Effector memory CD4-positive, alpha-beta T cell (primary cell): ENCODE data around the gene HSPG2.
A peak's percentile ranks its signal among the peaks of the same experiment; 100 is the strongest.
"Not testable (repeated sequence)": the region's sequence is repeated elsewhere in the genome, so short reads cannot be mapped to it uniquely, and the experiment has no call there.

Experiments
- DNase-seq, 3 donors: peaks; one replicate each; pipeline ENCODE4 v3.0.0-alpha.2; 2020
- H3K27ac ChIP-seq: 2 replicates; pipeline ENCODE4 v1.7.0; 2013; ENCODE audit warnings: mild to moderate bottlenecking, low read length, moderate library complexity; ENCODE audit not compliant: insufficient read depth, poor library complexity, severe bottlenecking
- H3K27me3 ChIP-seq: replicated peaks from 2 replicates; pipeline ENCODE4 v1.7.0; 2013; ENCODE audit warnings: mild to moderate bottlenecking, low read length; ENCODE audit not compliant: insufficient read depth, control insufficient read depth, poor library complexity, severe bottlenecking
- H3K36me3 ChIP-seq: 2 replicates; pipeline ENCODE4 v1.7.0; 2013; ENCODE audit warnings: mild to moderate bottlenecking, low read length, moderate library complexity; ENCODE audit not compliant: control insufficient read depth, insufficient read depth
- H3K4me1 ChIP-seq: 2 replicates; pipeline ENCODE4 v1.7.0; 2013; ENCODE audit warnings: low read length, mild to moderate bottlenecking; ENCODE audit not compliant: control insufficient read depth, insufficient read depth, poor library complexity, severe bottlenecking
- H3K4me3 ChIP-seq: 2 replicates; pipeline ENCODE4 v1.7.0; 2013; ENCODE audit warnings: low read length, low read depth, mild to moderate bottlenecking; ENCODE audit not compliant: insufficient read depth, poor library complexity, severe bottlenecking
- H3K9me3 ChIP-seq: 2 replicates; pipeline ENCODE4 v1.7.0; 2013; ENCODE audit warnings: mild to moderate bottlenecking, low read length, moderate library complexity; ENCODE audit not compliant: control insufficient read depth

Gene HSPG2

DNA sequence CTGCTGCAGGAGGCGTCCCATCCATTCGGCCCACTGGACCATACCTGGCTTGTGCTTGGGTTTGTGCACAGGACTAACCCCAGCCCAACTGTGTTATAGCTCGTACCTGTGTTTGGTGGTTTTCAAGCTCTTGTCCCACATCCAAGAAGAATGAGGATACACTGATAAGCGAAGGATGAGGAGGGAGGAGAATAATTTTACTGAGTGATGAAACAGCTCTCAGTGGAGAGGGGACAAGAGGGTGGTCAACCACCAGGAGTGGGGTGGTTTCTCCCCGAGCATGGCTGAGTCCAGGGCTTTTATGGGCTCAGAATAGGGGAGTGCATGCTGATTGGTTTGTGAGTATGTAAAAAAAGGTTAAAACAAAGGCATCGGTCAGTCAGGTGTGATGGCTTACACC is 142.0 kb downstream of the HSPG2 start:
- Histone ChIP-seq H3K4me1 (no peaks in the 10 kb centered on the region), H3K27me3 (no peaks in the 10 kb centered on the region), H3K36me3 (no peaks in the 10 kb centered on the region), H3K27ac (no peak overlapping the region), H3K9me3 (no peaks in the 10 kb centered on the region), H3K4me3 (no peak overlapping the region)
- no peak for DNase-seq

DNA sequence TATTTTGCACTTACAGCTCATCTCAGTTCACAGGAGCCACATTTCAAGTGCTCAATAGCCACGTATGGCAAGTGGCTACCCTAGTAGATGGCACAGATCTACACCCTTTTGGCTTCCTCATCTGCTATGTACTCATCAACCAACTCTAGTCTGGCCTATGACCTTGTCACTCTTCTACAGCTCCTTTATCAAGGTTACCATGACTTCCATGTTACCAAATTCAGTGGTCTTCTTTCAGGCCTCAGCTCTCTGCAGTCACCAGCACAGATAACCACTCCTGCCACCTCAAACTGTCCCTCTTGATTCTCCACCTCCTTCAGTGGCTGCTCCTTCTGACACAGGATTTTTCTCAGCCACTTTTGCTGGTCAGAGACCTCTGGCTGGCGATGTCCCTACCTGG is 142.5 kb downstream of the HSPG2 start:
- no peak for DNase-seq
- Histone ChIP-seq H3K9me3 (no peaks in the 10 kb centered on the region), H3K4me1 (no peaks in the 10 kb centered on the region), H3K27me3 (no peaks in the 10 kb centered on the region), H3K4me3 (no peak overlapping the region), H3K36me3 (no peaks in the 10 kb centered on the region), H3K27ac (no peak overlapping the region)

DNA sequence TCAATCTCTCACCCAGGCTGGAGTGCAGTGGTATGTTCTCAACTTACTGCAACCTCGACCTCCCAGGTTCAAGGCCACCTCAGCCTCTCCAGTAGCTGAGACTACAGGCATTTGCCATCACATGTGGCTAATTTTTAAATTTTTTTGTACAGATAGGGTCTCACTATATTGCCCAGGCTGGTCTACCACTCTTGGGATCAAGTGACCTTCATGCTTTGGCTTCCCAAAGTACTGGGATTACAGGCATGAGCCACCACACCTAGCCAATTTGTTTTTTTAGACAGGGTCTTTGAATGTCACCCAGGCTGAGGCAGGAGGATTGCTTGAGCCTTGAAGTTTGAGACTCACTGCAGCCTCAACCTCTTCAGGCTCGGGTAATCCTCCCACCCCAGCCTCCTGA is 144.0 kb downstream of the HSPG2 start:
- Histone ChIP-seq H3K36me3 (no peaks in the 10 kb centered on the region), H3K9me3 (no peaks in the 10 kb centered on the region)
- no peak for DNase-seq

DNA sequence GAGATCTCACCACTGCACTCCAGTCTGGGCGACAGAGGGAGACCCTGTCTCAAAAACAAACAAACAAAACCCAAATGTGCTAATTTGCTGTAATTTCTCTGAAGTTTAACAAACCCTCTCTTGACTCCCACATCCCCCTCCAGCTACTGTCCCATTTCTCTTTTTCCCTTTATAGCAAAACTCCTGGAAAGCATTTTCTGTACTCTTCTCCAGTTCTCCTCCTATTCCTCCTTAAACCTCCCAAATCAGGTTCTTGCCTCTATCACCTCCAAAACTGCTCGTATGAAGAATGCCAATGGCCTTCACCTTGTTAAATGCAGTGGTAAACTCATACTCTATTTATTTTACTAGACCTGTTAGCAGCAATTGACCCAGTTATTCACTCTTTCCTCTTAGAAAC is 150.5 kb downstream of the HSPG2 start:
- no peaks in the 10 kb centered on the region for H3K36me3 ChIP-seq
- no peak overlapping the region for H3K4me3 ChIP-seq
- H3K4me1 ChIP-seq: peaks cover 5% of the 10 kb centered on the region
- no peak for DNase-seq
- no peaks in the 10 kb centered on the region for H3K27me3 ChIP-seq
- no peak overlapping the region for H3K27ac ChIP-seq
- H3K9me3 ChIP-seq: no peaks in the 10 kb centered on the region

More for the DNA sequence above, 144.0 kb downstream of the HSPG2 start:
- Histone ChIP-seq H3K4me1 (no peaks in the 10 kb centered on the region), H3K4me3 (no peak overlapping the region), H3K27me3 (no peaks in the 10 kb centered on the region), H3K27ac (no peak overlapping the region)

DNA sequence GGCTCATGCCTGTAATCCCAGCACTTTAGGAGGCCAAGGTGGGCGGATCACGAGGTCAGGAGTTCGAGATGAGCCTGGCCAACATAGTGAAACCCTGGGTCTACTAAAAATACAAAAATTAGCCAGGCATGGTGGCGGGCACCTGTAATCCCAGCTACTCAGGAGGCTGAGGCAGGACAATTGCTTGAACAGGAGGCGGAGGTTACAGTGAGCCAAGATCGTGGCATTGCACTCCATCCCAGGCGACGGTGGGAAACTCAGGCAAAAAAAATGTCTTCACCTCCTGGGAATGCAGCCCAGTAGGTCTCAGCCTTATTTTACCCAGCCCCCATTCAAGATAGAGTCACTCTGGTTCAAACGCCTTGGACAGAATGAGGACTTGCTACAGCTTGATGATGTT is 151.3 kb downstream of the HSPG2 start:
- H3K27me3 ChIP-seq, H3K4me3 ChIP-seq, H3K36me3 ChIP-seq, DNase-seq, H3K9me3 ChIP-seq, H3K27ac ChIP-seq: not testable (repeated sequence)
- H3K4me1 ChIP-seq: peaks cover 11% of the 10 kb centered on the region

DNA sequence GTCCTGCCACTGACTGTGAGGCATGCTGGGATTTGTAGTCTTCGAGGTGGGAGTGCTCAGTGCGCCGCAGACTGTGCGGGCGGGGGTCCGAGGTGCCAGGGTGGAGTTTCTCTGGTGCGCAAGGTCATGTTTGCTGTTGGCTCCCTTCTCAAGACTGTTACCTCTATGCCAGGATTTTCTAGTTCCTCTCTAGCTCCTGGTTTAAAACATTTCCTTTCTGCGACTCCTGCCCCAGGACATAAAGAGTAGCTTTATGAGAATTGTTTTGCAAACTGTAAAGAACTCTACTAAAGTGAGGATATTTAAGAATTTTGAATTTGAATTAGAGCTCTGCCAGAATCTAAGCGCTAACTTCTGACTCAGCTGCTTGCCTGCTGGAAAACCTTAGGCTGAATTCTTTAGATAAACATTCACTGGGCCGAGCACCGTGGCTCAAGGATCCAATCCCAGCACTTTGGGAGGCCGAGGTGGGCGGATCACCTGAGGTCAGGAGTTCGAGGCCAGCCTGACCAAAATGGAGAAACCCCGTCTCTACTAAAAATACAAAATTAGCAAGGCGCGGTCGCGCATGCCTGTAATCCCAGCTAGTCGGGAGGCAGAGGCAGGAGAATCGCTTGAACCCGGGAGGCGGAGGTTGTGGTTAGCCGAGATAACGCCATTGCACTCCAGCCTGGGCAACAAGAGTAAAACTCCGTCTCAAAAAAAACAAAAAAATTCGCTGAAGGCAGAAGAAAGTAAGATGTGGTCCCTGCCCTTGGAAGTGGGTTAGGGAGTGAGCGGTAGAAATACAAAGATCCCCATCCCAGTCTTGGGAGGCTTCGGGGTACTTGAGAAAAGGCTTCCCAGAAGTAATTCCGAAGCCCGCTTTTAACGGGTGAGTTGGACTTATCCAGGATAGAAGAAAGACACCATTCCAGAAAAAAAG is 153.2 kb downstream of the HSPG2 start:
- no peak for DNase-seq
- peak overlapping the region; percentile 99 for H3K27ac ChIP-seq
- H3K36me3 ChIP-seq: no peaks in the 10 kb centered on the region
- H3K9me3 ChIP-seq: no peaks in the 10 kb centered on the region
- no peaks in the 10 kb centered on the region for H3K27me3 ChIP-seq
- peak overlapping the region; percentile 70 for H3K4me3 ChIP-seq
- peaks cover 16% of the 10 kb centered on the region for H3K4me1 ChIP-seq

DNA sequence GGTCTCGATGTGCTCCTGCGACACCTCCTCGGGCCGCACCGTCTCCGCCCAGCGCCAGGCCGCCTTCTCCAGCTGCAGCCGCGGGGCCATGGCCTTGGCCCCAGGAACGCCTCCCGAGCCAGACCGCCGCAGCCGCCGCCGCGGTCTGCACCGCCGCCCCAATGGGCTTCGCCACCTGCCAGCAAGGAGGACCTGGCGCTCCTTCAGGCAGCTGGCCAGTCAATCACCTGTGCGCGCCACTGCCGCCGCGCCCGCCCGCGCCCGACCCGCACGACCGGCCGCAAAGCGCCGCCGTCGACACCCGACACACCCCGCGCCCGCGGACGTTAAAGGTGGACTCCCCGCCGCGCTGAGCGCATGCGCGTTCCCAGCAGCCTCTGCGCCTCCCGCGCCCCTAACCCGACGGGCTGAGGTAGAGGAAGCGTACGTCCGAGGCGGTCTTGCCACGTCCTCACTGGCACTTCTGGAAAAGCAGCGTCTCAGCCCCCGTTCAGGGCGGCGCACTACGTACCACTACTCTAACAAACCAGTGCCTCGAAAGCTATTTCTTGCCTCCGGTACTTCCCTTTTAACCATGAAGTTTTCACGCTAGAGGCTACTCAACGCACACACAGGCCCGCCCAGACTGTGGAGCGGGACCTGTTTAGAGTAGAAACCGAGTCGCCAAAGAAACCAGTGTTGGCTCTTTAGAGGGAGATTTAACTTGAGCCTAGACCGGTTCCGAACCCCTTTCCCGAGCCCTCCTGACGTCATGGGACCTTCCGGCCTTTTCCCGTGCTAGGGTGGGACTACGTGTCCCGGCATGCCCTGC is 154.0 kb downstream of the HSPG2 start, which contains the start of gene USP48:
USP48 (minus strand) TSS at position 282 of the 811 bp plus-strand sequence; CDS start at position 90, 192 bp downstream.
- Histone ChIP-seq H3K27me3 (no peaks in the 10 kb centered on the region), H3K36me3 (no peaks in the 10 kb centered on the region), H3K4me1 (peaks cover 16% of the 10 kb centered on the region), H3K27ac (peak within 1 kb of the TSS; percentile 99), H3K9me3 (no peaks in the 10 kb centered on the region), H3K4me3 (peak within 1 kb of the TSS; percentile 70)
- peak; percentile 93 to 94 (median 94) for DNase-seq

DNA sequence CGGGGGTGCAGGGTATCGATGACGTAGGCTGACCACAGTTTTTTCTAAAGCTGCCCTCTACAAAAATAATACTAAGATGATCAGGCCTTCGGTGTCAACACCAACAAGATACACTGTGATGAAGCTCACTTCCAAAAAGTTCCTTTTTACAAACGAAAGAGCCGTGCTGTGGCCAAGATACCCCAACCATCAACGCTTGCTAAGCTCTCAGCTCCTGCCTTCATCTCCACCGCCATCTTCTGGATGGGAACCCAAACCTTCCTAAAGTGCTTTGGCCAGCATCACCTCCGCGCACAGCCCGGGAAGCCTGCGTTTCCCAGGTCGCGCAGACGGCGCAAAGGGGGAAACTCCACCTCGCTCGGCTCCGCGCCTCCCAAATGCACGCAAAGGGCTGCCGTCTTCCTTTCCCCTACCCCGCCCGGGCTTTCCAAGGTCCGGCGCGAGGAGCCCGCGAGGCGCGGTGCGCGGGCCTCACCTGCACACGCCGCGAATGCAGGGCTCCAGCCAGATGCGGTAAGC is 154.7 kb downstream of the HSPG2 start:
- Histone ChIP-seq H3K4me3 (peak overlapping the region; percentile 70), H3K27ac (peak overlapping the region; percentile 99), H3K27me3 (no peaks in the 10 kb centered on the region), H3K36me3 (no peaks in the 10 kb centered on the region), H3K4me1 (peaks cover 16% of the 10 kb centered on the region), H3K9me3 (no peaks in the 10 kb centered on the region)
- DNase-seq: peak; percentile 25 to 45 (median 41)

DNA sequence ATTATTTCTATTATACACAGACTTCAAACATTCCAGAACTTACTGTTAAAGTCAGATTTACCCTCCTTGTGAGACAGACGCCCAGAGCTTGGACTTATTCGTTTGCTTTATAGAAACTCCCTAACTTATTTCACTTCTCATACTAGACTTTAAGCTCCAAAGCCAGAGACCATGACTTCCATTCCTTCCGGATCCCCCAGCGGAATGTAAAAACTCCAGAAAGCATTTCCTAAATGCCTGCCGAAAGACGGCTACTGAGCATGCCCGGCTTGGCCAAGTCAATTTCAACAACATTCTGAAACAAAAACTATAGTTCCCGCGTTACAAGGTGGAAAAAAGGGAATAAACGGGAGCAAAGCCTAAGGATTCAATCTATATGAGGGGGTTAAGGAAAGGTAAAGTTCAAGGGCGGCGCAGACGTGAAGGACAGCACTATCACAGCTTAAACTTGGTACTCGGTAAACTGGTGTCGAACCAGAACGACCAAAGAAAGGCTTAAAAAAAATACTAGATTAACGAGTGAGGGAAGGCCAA is 155.2 kb downstream of the HSPG2 start:
- Histone ChIP-seq H3K27me3 (no peaks in the 10 kb centered on the region), H3K27ac (peak overlapping the region; percentile 99), H3K36me3 (no peaks in the 10 kb centered on the region), H3K4me3 (peak overlapping the region; percentile 70), H3K4me1 (peaks cover 16% of the 10 kb centered on the region), H3K9me3 (no peaks in the 10 kb centered on the region)
- DNase-seq: no peak
